Endothelial cell of umbilical vein (primary cell): ENCODE results near the gene TEX28.

Source experiments
- MAX ChIP-seq: IDR thresholded peaks from 2 replicates; pipeline ENCODE4 v1.6.1; 2011; ENCODE audit not compliant: insufficient read depth, insufficient read length
- POLR2AphosphoS5 ChIP-seq: IDR thresholded peaks from 2 replicates; pipeline ENCODE4 v1.6.1; 2012; ENCODE audit warnings: low read depth, mild to moderate bottlenecking, control low read depth, low read length, moderate library complexity; ENCODE audit not compliant: insufficient read depth
- TF ChIP-seq, protein P1 (sequence below), 2 donors: IDR thresholded peaks; 1 replicate in 1 of 2; 2 replicates in 1 of 2; pipeline ENCODE4 v1.5.1; 2011; ENCODE audit warnings: low read length in 2 of 2, mild to moderate bottlenecking in 2 of 2, moderate library complexity in 2 of 2, control low read depth in 1 of 2, inconsistent platforms in 1 of 2, low read depth in 1 of 2; ENCODE audit not compliant: insufficient read depth in 1 of 2; ENCODE audit errors: extremely low read depth in 1 of 2

GRCh38 chrX:154333116-154333515 is 38.2 kb upstream of the TEX28 start:
- TF ChIP-seq, protein P1, sequence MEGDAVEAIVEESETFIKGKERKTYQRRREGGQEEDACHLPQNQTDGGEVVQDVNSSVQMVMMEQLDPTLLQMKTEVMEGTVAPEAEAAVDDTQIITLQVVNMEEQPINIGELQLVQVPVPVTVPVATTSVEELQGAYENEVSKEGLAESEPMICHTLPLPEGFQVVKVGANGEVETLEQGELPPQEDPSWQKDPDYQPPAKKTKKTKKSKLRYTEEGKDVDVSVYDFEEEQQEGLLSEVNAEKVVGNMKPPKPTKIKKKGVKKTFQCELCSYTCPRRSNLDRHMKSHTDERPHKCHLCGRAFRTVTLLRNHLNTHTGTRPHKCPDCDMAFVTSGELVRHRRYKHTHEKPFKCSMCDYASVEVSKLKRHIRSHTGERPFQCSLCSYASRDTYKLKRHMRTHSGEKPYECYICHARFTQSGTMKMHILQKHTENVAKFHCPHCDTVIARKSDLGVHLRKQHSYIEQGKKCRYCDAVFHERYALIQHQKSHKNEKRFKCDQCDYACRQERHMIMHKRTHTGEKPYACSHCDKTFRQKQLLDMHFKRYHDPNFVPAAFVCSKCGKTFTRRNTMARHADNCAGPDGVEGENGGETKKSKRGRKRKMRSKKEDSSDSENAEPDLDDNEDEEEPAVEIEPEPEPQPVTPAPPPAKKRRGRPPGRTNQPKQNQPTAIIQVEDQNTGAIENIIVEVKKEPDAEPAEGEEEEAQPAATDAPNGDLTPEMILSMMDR (IDR thresholded peaks at IDR 0.05; ENCODE audit: extremely low read depth in 1 of 2, insufficient read depth in 1 of 2, low read depth in 1 of 2, low read length in 2 of 2), result no peak
- TF ChIP-seq MAX, result no peak
- TF ChIP-seq POLR2AphosphoS5, result no peak
